Neural progenitor cell (in vitro differentiated cells): ENCODE results near the gene PARPBP.

Experiments used
- EZH2 ChIP-seq: fragments of 200-600 bp; sonication (generic); IDR thresholded peaks from 2 replicates; pipeline ENCODE4 v1.6.1; 2017; ENCODE audit warnings: antibody characterized with exemption, mild to moderate bottlenecking, moderate library complexity
- TF ChIP-seq, protein P1 (sequence below): fragments of 200-600 bp; sonication (generic); IDR thresholded peaks from 2 replicates; pipeline ENCODE4 v1.5.1; 2017; ENCODE audit warnings: antibody characterized with exemption, mild to moderate bottlenecking

DNA sequence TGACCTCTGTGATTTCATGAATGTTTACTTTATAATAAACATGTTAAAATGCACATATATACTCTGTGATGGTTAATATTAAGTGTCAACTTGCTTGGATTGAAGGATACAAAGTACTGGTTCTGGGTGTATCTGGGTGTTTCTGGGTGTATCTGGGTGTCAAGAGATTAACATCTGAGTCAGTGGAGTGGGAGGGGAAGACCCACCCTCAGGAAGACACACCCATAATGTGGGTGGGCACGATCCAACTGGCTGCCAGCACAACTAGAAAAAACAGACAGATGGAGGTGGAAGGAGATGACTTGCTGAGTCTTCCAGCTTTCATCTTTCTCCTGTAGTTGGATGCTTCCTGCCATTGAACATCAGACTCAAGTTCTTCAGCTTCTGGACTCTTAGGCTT is 12.0 kb upstream of the PARPBP start:
- TF ChIP-seq, protein P1, sequence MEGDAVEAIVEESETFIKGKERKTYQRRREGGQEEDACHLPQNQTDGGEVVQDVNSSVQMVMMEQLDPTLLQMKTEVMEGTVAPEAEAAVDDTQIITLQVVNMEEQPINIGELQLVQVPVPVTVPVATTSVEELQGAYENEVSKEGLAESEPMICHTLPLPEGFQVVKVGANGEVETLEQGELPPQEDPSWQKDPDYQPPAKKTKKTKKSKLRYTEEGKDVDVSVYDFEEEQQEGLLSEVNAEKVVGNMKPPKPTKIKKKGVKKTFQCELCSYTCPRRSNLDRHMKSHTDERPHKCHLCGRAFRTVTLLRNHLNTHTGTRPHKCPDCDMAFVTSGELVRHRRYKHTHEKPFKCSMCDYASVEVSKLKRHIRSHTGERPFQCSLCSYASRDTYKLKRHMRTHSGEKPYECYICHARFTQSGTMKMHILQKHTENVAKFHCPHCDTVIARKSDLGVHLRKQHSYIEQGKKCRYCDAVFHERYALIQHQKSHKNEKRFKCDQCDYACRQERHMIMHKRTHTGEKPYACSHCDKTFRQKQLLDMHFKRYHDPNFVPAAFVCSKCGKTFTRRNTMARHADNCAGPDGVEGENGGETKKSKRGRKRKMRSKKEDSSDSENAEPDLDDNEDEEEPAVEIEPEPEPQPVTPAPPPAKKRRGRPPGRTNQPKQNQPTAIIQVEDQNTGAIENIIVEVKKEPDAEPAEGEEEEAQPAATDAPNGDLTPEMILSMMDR, result no peak
- TF ChIP-seq EZH2, result no peak
